Effector CD4-positive, alpha-beta T cell (primary cell): ENCODE measurements around the gene TTC19.

Experiments
- DNase-seq: peaks from one replicate; pipeline ENCODE4 v3.0.0-alpha.2; 2020
- total RNA-seq: gene quantifications from one replicate; lab custom pipeline; 2026; lab: John Stamatoyannopoulos, UW

The TTC19 gene, protein sequence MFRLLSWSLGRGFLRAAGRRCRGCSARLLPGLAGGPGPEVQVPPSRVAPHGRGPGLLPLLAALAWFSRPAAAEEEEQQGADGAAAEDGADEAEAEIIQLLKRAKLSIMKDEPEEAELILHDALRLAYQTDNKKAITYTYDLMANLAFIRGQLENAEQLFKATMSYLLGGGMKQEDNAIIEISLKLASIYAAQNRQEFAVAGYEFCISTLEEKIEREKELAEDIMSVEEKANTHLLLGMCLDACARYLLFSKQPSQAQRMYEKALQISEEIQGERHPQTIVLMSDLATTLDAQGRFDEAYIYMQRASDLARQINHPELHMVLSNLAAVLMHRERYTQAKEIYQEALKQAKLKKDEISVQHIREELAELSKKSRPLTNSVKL
- 93.8 reads per million, percentile 81 among the genes with 10 or more reads in this experiment for total RNA-seq

DNA sequence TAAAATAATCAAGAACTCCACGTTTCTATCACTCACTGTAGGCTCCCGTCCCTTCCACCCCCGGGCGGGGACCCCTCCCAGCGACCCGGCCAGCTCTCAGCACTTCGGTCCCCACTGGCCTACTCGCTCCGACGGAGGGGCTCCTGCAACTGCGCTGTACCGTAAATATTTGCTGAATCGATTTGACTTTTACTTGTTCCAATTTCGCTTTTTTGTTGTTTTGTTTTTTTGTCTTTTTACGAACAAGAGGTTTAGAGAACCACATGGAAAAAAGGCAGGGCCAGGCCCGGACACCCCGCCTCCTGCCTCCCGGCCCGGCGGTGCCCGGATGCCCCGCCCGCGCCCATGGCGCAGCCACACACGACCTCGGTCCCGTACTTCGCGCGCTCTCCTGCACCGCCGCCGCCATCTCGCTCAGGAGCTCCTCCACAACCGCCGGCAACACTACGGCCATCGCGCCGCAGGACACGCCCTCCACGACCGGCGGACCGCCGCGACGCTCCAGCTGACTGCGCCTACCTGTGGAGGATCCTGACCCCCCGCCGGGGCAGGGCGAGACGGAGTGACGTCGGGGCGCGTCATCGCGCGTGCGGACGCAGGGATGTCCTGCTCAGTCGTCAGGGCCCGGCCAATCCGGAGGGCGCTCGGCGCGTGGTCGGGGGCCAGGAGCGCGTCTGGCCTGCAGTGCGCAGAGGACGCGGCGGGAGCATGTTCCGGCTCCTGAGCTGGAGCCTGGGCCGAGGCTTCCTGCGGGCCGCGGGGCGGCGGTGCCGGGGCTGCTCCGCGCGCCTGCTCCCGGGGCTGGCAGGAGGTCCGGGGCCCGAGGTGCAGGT lies at the start of gene TTC19, which contains the start of gene ZSWIM7:
TSS of gene TTC19 (plus strand) at position 684 of the 833 bp plus-strand sequence. CDS start at position 709, 25 bp downstream.
TSS of gene ZSWIM7 (minus strand) at position 564 of the 833 bp plus-strand sequence. CDS start at position 454, 110 bp downstream.
- DNase-seq = peak; percentile 90

DNA sequence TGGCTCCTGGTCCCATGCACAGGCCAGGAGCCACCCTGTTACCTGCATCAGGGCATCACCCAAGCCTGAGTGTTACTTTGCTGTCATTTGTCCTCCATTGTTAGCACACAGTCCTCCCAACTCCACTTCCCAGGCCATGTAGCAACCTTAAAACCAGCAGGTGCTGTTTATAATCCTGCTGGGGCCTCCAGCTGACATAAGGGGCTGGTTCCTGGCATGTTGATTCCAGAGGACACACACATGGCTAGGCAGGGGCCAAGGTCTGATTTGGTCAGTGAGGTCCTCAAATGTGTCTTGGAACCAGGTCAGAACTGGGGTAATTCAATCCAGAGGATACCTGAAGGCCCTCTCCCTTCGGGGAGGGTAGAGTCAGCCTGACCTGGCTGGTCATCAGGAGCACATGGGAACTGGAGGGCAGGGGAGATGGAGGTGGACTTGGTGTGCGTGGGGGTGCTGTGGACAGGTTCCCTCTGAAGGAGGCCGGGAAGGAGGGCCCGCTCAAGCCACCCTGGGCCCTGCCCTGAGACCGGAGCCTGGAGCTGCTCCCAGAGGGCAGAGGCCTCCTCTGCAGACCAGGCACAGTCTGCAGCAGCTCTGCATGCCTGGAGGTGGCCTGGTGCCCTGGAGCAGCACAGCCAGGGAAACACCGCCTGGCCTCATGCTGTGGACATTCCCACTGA lies 48.1 kb upstream of the TTC19 start:
- DNase-seq = no peak

DNA sequence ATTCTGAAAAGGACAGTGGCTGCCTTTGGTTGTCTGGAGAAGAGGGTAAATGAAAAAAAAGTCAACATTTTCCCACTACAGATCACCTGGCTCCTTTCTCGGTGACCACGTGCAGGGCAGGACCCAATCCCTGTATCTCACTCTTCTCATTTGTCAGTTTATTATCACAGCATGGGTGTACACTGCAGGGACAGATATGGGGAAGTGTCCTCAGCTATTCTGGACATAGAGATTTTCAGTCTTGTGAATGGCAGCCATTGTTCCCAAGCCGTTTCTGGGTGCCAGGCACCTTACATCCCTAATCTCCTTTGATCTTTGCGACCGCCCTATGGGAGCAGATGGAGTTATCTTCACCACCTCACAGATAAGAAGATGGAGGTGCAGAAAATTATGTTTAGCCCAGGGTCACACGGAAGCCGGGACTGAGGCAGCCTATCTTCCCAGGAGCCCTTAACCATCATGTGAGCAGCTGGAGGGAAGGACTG lies 47.5 kb upstream of the TTC19 start:
- DNase-seq = no peak

DNA sequence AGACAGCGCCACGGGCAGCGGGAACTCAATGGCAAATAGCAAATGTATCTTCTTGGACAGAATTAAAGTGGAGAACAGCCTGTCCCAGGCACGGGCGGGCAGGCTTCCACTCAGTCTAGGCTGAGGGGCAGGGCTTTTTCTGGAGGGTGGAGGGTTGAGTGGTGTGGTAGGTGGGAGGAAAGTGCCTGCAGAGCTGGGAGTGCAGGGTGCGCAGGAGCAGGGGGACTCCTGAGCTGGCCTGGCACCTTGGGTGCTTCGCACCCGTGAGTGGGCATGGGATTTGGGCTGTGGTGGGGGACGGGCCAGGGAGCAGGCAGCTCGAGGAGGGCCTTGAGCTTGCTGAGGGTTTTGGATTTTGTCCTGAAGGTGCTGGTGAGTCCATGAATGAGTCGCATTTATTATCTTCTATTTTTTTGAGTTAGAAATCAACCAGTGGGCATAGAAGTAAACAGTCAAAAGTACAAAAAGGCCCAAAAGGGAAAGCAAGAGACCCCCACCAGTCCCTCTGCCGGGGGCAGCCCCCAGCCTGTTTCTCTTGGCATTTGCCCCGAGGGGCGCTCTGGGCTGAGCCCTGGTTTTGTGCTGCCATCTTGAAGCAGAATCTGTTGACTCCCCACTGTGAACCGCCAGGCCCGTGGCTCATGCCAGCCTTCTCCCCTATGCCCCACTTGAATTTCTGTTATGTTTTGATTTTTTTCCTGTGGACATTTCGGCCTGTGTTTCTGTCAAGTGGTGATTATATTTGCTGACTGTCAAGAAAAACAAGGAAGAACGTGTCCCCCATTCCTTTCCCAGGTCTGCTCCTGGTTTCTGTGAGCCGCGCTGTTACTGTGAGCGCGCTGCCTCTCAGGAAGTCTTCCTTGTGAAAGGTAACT lies 46.5 kb upstream of the TTC19 start:
- DNase-seq = no peak

DNA sequence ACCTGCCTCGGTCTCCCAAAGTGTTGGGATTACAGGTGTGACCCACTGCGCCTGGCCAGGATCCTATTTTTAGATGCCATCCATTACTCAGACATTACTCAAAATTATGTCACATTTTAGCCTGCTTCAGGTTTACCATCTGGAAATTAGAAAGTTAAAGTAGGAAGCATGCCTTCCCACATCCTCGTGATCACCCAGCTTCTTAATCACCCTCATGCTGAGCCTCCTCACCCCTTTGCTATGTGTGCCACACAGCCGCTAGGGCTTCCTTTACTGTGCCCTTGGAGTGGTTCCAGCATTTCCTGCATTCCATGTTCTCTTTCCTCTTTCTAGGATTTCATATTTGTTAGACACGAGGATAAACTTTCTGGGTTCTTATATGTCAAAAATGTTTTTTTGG lies 45.4 kb upstream of the TTC19 start:
- DNase-seq = no peak

DNA sequence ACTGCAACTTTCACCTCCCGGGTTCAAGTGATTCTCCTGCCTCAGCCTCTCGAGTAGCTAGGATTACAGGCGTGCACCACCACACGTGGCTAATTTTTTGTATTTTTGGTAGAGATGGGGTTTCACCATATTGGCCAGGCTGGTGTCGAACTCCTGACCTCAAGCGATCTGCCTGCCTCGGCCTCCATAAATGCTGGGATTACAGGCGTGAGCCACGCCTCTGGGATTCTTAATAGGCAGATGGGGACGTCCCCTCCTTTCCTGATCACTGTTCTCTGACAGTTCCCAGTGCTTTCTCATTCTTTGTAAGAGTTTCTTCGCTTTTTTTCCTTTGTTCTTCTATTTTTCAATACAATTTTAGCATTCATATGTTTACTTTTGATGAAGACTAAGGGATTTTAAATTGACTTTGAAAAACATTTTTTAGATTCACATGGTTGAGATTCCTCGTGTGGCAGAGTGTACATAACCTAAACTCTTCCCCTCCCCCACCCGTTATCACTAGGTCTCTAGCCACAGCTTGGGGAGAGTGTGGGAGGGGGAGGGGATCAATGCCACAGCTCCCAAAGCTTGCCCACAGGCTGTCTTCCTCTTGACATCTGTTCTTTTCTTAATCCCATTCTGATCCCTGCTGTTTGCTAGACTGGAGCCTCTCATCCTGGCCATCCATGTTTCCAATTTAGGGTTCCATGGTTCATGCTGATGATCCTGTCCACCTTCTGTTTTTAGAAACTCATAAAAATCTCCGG lies 43.7 kb upstream of the TTC19 start:
- DNase-seq = no peak

DNA sequence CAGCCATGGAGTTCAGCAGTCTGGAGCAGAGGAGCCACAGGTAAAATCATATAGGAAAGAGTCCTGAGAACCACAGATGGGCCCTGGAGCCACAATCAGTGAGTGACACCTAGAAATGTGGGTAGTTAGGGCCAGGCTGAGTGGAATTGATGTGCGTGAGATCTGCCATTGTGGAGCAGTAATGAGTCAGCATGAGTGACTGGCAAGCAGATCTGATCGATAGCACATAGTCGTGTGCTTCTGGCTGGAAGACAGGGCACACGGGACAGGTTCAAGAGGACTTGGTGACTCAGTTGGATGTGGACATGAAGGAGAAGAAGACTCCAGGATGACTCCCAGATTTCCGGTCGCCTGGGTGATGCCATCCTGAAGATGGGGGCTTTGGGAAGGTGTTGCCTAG lies 42.4 kb upstream of the TTC19 start:
- no peak for DNase-seq

DNA sequence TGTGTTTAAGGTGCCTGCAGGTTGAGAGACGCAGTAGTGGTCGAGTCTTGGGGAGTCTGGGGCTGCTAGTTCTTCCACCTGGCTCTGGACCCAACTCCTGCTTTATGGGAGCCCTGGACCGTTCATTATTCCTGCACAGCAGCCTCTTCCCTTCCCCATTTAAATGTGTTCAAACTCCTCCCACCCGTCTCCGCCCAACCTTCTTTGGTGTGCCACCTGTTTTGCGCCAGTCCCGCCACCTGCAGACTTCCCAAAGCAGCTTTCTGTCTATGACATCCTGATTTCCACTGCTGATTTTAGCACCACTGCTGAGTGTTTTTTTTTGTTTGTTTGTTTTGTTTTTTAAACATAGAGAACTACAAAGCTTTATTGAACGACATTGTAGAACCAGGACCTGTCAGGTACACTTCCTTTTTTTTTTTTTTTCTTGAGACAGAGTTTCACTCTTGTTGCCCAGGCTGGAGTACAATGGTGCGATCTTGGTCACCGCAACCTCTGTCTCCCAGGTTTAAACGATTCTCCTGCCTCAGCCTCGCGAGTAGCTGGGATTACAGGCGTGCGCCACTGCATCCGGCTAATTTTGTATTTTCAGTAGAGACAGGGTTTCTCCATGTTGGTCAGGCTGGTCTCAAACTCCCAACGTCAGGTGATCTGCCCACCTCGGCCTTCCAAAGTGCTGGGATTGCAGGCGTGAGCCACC lies 41.9 kb upstream of the TTC19 start:
- no peak for DNase-seq

DNA sequence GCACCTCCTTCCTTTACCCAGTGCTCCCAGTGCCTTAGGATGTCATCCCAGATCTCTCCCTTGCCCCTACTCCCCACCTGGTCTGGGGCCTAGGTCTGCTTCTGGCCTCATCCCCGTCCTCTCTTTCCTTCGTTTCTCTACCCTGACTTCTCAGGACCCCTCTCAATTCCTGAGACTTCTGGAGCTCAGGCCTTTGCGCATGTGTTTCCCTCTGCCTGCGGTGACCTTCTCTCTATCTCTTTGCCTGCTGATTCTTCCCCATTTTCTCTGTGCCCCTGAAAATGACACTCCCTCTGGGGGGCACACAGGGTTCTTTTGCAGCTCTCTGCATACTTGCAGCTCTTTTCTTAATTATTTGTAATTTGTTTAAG lies 41.2 kb upstream of the TTC19 start:
- DNase-seq = no peak

DNA sequence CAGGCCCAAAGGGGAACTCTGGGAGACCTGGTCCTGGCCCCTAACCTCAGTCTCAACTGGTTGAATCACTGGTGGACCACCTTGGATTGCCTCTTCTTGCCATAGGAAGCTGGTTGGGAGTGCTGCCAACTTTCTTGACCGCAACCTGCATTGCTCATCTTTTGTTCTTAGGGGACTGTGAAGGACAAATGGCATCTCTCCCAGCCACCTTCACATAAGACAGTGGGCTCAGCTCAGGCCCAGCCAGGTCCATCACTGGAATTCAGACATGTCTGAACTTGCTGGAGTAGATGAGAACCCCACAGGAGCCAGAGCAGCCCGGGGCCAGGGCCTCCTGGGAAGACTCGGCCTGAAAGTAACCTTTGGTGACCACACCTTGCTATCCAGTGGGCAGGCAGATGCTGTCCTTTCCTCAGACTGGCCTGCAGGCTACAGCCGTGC lies 35.9 kb upstream of the TTC19 start:
- DNase-seq = no peak

DNA sequence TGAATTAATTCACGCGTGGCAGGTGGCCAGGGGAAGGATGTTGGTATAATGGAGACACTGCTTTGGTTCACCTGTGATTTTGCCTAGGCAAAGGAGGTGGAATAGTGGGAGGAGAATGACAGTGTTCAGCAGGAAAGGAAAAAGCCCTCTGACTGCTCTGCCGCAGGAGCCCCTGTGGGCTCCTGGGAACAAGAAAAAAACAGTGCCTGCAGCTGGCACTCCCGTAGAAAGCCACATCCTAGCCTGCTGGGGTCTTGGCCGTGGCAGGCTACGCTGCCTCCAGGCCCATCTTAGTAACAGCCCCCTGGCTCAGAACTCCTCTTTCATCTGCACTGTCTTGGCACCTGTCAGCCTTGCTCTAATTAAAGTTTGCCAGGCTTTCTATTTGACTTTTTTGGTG lies 34.1 kb upstream of the TTC19 start:
- DNase-seq = no peak

DNA sequence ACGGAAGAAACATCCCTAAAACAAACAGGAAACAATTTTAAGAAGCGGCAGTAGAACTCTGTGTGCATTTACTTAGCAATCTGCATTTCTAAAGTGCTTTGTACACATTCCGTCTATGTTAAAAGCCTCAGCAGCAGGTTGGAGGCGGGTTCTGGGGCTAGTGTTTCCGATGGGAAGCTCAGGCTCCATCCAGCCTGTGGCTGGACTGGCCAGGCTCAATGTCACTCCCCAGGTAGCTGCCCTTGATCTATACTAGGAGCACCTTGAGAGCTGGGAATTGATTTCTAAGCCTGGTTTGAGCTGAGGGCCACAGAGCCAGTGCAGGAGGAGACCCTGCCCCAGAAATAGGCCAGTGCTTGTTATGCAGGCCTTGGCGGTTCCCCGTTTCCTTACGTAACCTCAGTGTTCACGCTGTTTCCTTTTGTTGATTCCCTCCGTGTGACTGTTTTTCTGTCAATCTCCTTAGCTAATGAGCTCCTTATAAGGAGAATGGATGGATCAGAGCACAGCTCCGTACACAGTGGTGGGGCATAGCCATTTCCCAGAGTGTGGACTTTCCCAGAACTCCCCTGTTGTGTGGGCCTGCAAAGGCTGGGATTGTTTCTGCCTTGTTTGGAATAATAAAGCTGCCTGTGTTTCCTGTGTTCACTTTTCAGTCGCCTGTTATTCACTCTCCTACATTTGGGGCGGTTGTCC lies 33.3 kb upstream of the TTC19 start:
- DNase-seq = no peak

DNA sequence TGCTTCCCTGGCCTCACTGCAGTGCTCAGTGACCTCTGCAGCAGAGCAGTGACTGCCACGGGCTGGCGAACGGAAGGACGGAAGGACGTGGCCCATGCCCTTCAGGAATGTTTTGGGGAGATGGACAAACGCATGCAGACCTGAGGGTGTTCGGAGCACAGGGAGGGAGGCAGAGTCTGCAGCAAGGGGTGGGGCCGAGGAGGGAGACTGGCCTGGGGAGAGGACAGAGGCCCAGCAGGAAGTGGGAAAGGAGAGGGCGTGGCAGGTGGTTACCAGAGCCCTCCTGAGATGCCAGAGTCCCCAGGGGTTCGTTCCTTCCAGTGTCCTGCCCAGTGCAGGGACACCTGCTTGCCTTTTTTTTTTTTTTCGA lies 32.8 kb upstream of the TTC19 start:
- DNase-seq = no peak

DNA sequence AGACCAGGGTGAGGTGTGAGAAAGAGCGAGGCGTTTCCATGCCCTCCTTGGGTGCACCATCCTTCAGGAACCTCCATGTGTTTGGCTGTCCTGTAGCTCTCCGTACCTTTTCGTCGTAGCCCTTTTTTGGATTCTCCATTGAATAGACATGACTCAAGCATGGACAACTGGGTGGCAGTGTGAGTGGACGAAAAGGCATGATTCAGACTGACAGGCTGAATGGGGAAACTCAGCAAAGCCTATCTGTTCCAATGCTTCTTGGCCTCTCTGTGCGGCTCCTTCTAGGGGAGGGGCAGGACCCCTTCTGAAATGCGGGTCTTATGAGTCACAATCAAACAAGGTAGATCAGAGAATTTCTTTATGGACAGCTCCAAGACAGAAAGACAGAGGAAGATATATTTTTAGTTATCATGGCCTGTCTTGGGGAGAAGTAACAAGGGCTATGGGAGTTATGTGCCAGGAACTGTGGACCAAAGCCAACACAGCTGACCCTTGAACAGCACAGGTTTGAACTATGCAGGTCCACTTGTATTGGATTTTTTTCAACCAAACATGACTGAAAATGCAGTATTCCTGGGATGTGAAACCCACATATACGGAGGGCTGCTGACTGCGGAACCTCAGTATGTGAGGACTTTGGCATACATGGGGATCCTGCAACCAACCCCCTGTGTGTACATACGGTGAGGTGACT lies 31.8 kb upstream of the TTC19 start:
- DNase-seq = no peak

DNA sequence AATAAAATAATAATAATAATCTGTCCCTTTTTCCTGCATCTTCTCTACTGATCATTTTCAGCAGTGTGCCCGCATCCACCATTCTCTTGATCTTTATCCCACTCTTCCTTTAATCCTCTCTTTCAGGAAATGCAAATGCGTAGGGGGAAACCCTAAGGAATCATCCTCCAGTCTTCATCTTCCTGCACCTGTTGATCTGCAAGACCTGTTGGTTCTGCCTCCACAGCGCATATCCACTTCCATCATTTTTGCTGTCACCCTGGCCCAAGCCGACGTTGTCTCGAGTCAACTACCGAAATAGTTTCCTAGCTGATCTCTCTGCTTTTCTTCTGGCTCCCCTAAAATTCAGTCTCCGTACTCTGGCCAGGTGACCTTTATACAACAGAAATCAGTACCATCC lies 30.2 kb upstream of the TTC19 start:
- no peak for DNase-seq

DNA sequence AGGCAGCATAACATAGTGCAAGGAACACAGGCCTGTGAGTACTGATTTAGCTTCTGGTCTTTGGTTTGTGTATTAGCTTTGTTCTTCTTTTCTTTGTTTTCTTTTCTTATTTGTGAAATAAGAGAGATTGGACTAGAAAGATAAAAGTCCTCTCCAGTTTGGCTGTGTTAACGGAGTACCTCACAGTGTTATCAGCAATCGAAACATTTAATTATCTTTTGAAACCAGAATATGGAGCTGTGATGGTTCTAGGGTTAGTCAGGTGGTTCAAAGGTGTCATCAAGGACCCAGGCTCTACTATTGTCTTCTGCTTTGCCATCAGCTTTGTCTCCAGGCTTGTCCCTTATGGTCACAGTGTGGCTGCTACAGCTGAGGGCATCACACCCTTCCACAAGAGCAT lies 29.1 kb upstream of the TTC19 start:
- DNase-seq = no peak

DNA sequence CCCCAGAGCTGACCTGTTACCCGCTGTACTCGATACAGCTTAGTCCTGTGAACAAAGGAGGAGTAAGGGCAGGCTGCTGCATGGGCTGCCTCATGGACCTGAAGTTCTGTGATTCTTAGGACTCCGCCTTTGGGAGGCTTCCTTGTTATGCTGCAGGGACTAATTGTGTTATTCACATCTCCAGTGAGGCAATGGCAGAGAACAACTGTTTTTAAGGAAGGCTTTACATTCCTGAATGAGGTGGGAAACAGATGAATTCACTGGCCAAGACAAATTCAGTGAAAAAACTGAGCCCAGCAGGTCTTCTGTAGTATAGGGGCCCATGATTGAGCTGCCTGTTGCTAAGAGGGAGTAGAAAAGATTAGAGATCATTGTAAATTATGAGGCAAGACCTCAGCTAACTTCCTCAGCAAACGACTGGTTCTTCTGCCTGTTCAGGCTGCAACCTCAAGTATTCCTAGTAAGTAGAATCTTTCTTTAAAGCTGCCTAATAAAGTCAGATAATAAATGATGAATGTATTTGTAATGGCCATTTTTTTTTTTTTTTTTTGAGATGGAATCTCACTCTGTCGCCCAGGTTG lies 28.4 kb upstream of the TTC19 start:
- DNase-seq = no peak

DNA sequence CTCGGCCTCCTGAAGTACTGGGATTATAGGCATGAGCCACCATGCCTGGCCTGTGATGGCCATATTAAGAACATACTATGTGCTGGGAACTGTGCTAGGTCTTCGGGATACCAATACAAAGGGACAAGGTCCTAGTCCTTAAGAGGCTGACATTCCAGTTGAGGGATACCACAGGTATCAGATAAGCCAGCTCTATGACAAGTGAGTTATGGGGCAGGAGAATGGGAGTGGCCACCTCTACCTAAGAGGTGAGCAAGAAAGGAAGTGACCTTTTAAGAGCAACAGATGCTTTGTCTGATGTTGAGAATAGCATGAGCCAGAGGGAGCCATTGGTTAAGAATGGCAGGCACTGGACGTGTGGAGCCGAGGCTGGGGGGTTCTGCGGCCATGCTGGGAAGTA lies 27.7 kb upstream of the TTC19 start:
- DNase-seq = no peak

DNA sequence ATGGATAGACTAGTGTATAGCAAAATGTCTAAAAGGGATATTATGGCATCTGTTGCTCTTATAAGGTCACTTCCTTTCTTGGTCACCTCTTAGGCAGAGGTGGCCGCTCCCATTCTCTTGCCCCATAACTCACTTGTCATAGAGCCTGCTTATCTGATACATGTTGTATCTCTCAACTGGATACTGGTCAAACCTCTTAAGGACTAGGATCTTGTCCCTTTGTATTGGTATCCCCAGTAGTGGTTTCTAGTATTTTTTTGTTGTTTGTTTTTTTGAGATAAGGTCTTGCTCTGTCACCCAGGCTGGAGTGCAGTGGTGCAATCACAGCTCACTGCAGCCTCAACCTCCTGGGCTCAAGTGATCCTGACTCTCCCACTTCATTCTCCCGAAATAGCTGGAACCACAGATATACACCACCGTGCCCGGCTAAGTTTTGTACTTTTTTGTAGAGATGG lies 27.1 kb upstream of the TTC19 start:
- DNase-seq = no peak
